ENCODE measurements around the gene PARD3B.

- TF ChIP-seq POLR2AphosphoS5 (IDR thresholded peaks at IDR 0.05; ENCODE audit: low read depth, low read length) (no peak), POLR2A (IDR thresholded peaks at IDR 0.05; ENCODE audit: low read depth, low read length) (no peak)
Observed at GRCh38 chr2:205103699-205104098, 558.4 kb downstream of the PARD3B start.

Measured in GM12892 (cell line).